Measurements from ENCODE around the gene EIPR1.
"Not testable (repeated sequence)": the region's sequence is repeated elsewhere in the genome, so short reads cannot be mapped to it uniquely, and the experiment has no call there.

EIPR1 gene

GRCh38 chr2:3189961-3190360 is 187.7 kb downstream of the EIPR1 start:
- H3K9me3 ChIP-seq, result no peaks in the 10 kb centered on the region
- in situ Hi-C loops (cut with MboI; ENCODE audit: low sequenced_read_pairs), result loop anchor here (10.0 kb wide), 1 partner anchor 115 kb away; no protein-coding TSS in a partner anchor
- H3K4me3 ChIP-seq, result no peak overlapping the region
- DNase-seq (ENCODE audit: low spot score in 2 of 2), result no peak
- H3K27me3 ChIP-seq (ENCODE audit: low read depth), result no peaks in the 10 kb centered on the region
- H3K4me1 ChIP-seq, result no peaks in the 10 kb centered on the region
- no peaks in the 10 kb centered on the region; the same call in none of the 2 replicates for H3K36me3 ChIP-seq (replicated peaks)

- no peaks in the 10 kb centered on the region for H3K9me3 ChIP-seq
- no peaks in the 10 kb centered on the region for H3K27me3 ChIP-seq (ENCODE audit: low read depth)
- no peaks in the 10 kb centered on the region for H3K4me1 ChIP-seq
- H3K36me3 ChIP-seq (replicated peaks), result no peaks in the 10 kb centered on the region; the same call in none of the 2 replicates
- H3K4me3 ChIP-seq, result no peak overlapping the region
- in situ Hi-C loops (cut with MboI; ENCODE audit: low sequenced_read_pairs), result no loop called here
- no peak for DNase-seq (ENCODE audit: low spot score in 2 of 2)
Observed at GRCh38 chr2:3189076-3189591, 188.5 kb downstream of the EIPR1 start.

GRCh38 chr2:3188405-3188946 is 189.1 kb downstream of the EIPR1 start:
- Histone ChIP-seq H3K36me3 (replicated peaks) (no peaks in the 10 kb centered on the region; the same call in none of the 2 replicates), H3K4me1 (no peaks in the 10 kb centered on the region), H3K4me3 (no peak overlapping the region), H3K27me3 (ENCODE audit: low read depth) (no peaks in the 10 kb centered on the region), H3K9me3 (no peaks in the 10 kb centered on the region)
- no peak for DNase-seq (ENCODE audit: low spot score in 2 of 2)
- in situ Hi-C loops (cut with MboI; ENCODE audit: low sequenced_read_pairs), result no loop called here

- Histone ChIP-seq H3K4me1 (no peaks in the 10 kb centered on the region), H3K9me3 (no peaks in the 10 kb centered on the region), H3K4me3 (no peak overlapping the region), H3K36me3 (replicated peaks) (no peaks in the 10 kb centered on the region; the same call in none of the 2 replicates), H3K27me3 (ENCODE audit: low read depth) (no peaks in the 10 kb centered on the region)
- no peak for DNase-seq (ENCODE audit: low spot score in 2 of 2)
- in situ Hi-C loops (cut with MboI; ENCODE audit: low sequenced_read_pairs), result no loop called here
Observed at GRCh38 chr2:3187467-3187866, 190.2 kb downstream of the EIPR1 start.

GRCh38 chr2:3186766-3187165 is 190.9 kb downstream of the EIPR1 start:
- H3K4me1 ChIP-seq, result no peaks in the 10 kb centered on the region
- H3K36me3 ChIP-seq (replicated peaks), result no peaks in the 10 kb centered on the region; the same call in 1 of the 2 replicates
- H3K9me3 ChIP-seq, result no peaks in the 10 kb centered on the region
- H3K4me3 ChIP-seq, result no peak overlapping the region
- DNase-seq (ENCODE audit: low spot score in 2 of 2), result no peak
- no peaks in the 10 kb centered on the region for H3K27me3 ChIP-seq (ENCODE audit: low read depth)
- in situ Hi-C loops (cut with MboI; ENCODE audit: low sequenced_read_pairs), result no loop called here

GRCh38 chr2:3185910-3186309 is 191.7 kb downstream of the EIPR1 start:
- no peak overlapping the region for H3K4me3 ChIP-seq
- no peaks in the 10 kb centered on the region for H3K9me3 ChIP-seq
- H3K4me1 ChIP-seq, result no peaks in the 10 kb centered on the region
- H3K36me3 ChIP-seq (replicated peaks), result no peaks in the 10 kb centered on the region; the same call in 1 of the 2 replicates
- DNase-seq (ENCODE audit: low spot score in 2 of 2), result no peak
- H3K27me3 ChIP-seq (ENCODE audit: low read depth), result no peaks in the 10 kb centered on the region
- in situ Hi-C loops (cut with MboI; ENCODE audit: low sequenced_read_pairs), result no loop called here

GRCh38 chr2:3185256-3185655 is 192.4 kb downstream of the EIPR1 start:
- in situ Hi-C loops (cut with MboI; ENCODE audit: low sequenced_read_pairs), result no loop called here
- no peak for DNase-seq (ENCODE audit: low spot score in 2 of 2)
- Histone ChIP-seq H3K4me1 (no peaks in the 10 kb centered on the region), H3K9me3 (no peaks in the 10 kb centered on the region), H3K27me3 (ENCODE audit: low read depth) (no peaks in the 10 kb centered on the region), H3K36me3 (replicated peaks) (no peaks in the 10 kb centered on the region; the same call in 1 of the 2 replicates), H3K4me3 (no peak overlapping the region)

GRCh38 chr2:3184167-3184566 is 193.5 kb downstream of the EIPR1 start:
- in situ Hi-C loops (cut with MboI; ENCODE audit: low sequenced_read_pairs), result no loop called here
- Histone ChIP-seq H3K4me1 (no peaks in the 10 kb centered on the region), H3K27me3 (ENCODE audit: low read depth) (no peaks in the 10 kb centered on the region), H3K4me3 (no peak overlapping the region), H3K36me3 (replicated peaks) (no peaks in the 10 kb centered on the region; the same call in 1 of the 2 replicates), H3K9me3 (no peaks in the 10 kb centered on the region)
- DNase-seq (ENCODE audit: low spot score in 2 of 2), result no peak

GRCh38 chr2:3183766-3184165 is 193.9 kb downstream of the EIPR1 start:
- Histone ChIP-seq H3K9me3 (no peaks in the 10 kb centered on the region), H3K27me3 (ENCODE audit: low read depth) (no peaks in the 10 kb centered on the region), H3K4me1 (no peaks in the 10 kb centered on the region), H3K4me3 (no peak overlapping the region), H3K36me3 (replicated peaks) (no peaks in the 10 kb centered on the region)
- in situ Hi-C loops (cut with MboI; ENCODE audit: low sequenced_read_pairs), result no loop called here
- no peak for DNase-seq (ENCODE audit: low spot score in 2 of 2)

GRCh38 chr2:3182848-3183247 is 194.8 kb downstream of the EIPR1 start:
- H3K36me3 ChIP-seq (replicated peaks), result no peaks in the 10 kb centered on the region
- H3K4me1 ChIP-seq, result no peaks in the 10 kb centered on the region
- H3K9me3 ChIP-seq, result no peaks in the 10 kb centered on the region
- in situ Hi-C loops (cut with MboI; ENCODE audit: low sequenced_read_pairs), result no loop called here
- no peak overlapping the region for H3K4me3 ChIP-seq
- no peak for DNase-seq (ENCODE audit: low spot score in 2 of 2)
- H3K27me3 ChIP-seq (ENCODE audit: low read depth), result no peaks in the 10 kb centered on the region

- Histone ChIP-seq H3K4me1 (no peaks in the 10 kb centered on the region), H3K4me3 (no peak overlapping the region), H3K36me3 (replicated peaks) (no peaks in the 10 kb centered on the region), H3K27me3 (ENCODE audit: low read depth) (no peaks in the 10 kb centered on the region), H3K9me3 (no peaks in the 10 kb centered on the region)
- DNase-seq (ENCODE audit: low spot score in 2 of 2), result no peak
- in situ Hi-C loops (cut with MboI; ENCODE audit: low sequenced_read_pairs), result no loop called here
Observed at GRCh38 chr2:3181416-3182010, 196.1 kb downstream of the EIPR1 start.

- in situ Hi-C loops (cut with MboI; ENCODE audit: low sequenced_read_pairs); H3K9me3 ChIP-seq; H3K36me3 ChIP-seq (replicated peaks); DNase-seq (ENCODE audit: low spot score in 2 of 2); H3K4me1 ChIP-seq; H3K4me3 ChIP-seq; H3K27me3 ChIP-seq (ENCODE audit: low read depth): not testable (repeated sequence)
Observed at GRCh38 chr2:3180909-3181221, 196.8 kb downstream of the EIPR1 start.

GRCh38 chr2:3180082-3180908 is 197.3 kb downstream of the EIPR1 start:
- DNase-seq (ENCODE audit: low spot score in 2 of 2), result no peak
- no peaks in the 10 kb centered on the region for H3K9me3 ChIP-seq
- no peaks in the 10 kb centered on the region for H3K4me1 ChIP-seq
- H3K36me3 ChIP-seq (replicated peaks), result no peaks in the 10 kb centered on the region
- no peak overlapping the region for H3K4me3 ChIP-seq
- in situ Hi-C loops (cut with MboI; ENCODE audit: low sequenced_read_pairs), result no loop called here
- no peaks in the 10 kb centered on the region for H3K27me3 ChIP-seq (ENCODE audit: low read depth)

- no peak overlapping the region for H3K4me3 ChIP-seq
- in situ Hi-C loops (cut with MboI; ENCODE audit: low sequenced_read_pairs), result no loop called here
- H3K9me3 ChIP-seq, result no peaks in the 10 kb centered on the region
- DNase-seq (ENCODE audit: low spot score in 2 of 2), result no peak
- H3K4me1 ChIP-seq, result no peaks in the 10 kb centered on the region
- no peaks in the 10 kb centered on the region for H3K27me3 ChIP-seq (ENCODE audit: low read depth)
- no peaks in the 10 kb centered on the region for H3K36me3 ChIP-seq (replicated peaks)
Observed at GRCh38 chr2:3179626-3180025, 198.0 kb downstream of the EIPR1 start.
